NCI-H2107 (cell line): Measurements from ENCODE around the gene PRR19.

Experiments used
- DNase-seq: peaks from one replicate; lab custom pipeline; 2025; lab: John Stamatoyannopoulos, UW

PRR19 gene

GRCh38 chr19:42271861-42272534 is 29.9 kb upstream of the PRR19 start:
- DNase-seq: no peak

- no peak for DNase-seq
Measured at GRCh38 chr19:42272535-42272897, 29.4 kb upstream of the PRR19 start.

GRCh38 chr19:42272989-42273406 is 28.9 kb upstream of the PRR19 start:
- no peak for DNase-seq

GRCh38 chr19:42273407-42274064 is 28.4 kb upstream of the PRR19 start:
- DNase-seq: no peak

GRCh38 chr19:42274065-42274682 is 27.8 kb upstream of the PRR19 start:
- DNase-seq: no peak

- DNase-seq: no peak
Measured at GRCh38 chr19:42275103-42275502, 26.8 kb upstream of the PRR19 start.

GRCh38 chr19:42275517-42275916 is 26.4 kb upstream of the PRR19 start:
- no peak for DNase-seq

GRCh38 chr19:42276284-42276683 is 25.6 kb upstream of the PRR19 start:
- no peak for DNase-seq

GRCh38 chr19:42276821-42277220 is 25.1 kb upstream of the PRR19 start:
- DNase-seq: no peak

GRCh38 chr19:42277821-42278451 is 24.0 kb upstream of the PRR19 start:
- DNase-seq: no peak

- no peak for DNase-seq
Measured at GRCh38 chr19:42278452-42279154, 23.3 kb upstream of the PRR19 start.

- no peak for DNase-seq
Measured at GRCh38 chr19:42279155-42279901, 22.6 kb upstream of the PRR19 start.

- DNase-seq: peak; percentile 85
Measured at GRCh38 chr19:42279902-42280814, 21.8 kb upstream of the PRR19 start.

- no peak for DNase-seq
Measured at GRCh38 chr19:42280815-42281145, 21.2 kb upstream of the PRR19 start.

GRCh38 chr19:42281146-42281826 is 20.6 kb upstream of the PRR19 start:
- no peak for DNase-seq

GRCh38 chr19:42281827-42282762 is 19.8 kb upstream of the PRR19 start:
- no peak for DNase-seq

- no peak for DNase-seq
Measured at GRCh38 chr19:42282819-42283187, 19.1 kb upstream of the PRR19 start.

- DNase-seq: peak; percentile 92
Measured at GRCh38 chr19:42283188-42284065, 18.5 kb upstream of the PRR19 start.
